Suprapubic skin (tissue), 3 donors: ENCODE data around the gene MAP2K2.
"Not testable (repeated sequence)": the region's sequence is repeated elsewhere in the genome, so short reads cannot be mapped to it uniquely, and the experiment has no call there.

Experiments used
- CTCF ChIP-seq, 2 donors: fragments of 200-600 bp in 1 of 2; fragments of 450-650 bp in 1 of 2; sonication (generic) in 1 of 2; IDR thresholded peaks; one replicate each; pipeline ENCODE4 v1.5.1; 2016 to 2019; ENCODE audit warnings: antibody characterized with exemption in 2 of 2, mild to moderate bottlenecking in 1 of 2, moderate library complexity in 1 of 2
- POLR2A ChIP-seq, 2 donors: fragments of 450-650 bp; IDR thresholded peaks; one replicate each; pipeline ENCODE4 v1.6.1; 2017; ENCODE audit warnings: antibody characterized with exemption in 2 of 2, mild to moderate bottlenecking in 2 of 2, moderate library complexity in 2 of 2

GRCh38 chr19:4129050-4129449, 5.1 kb upstream of the MAP2K2 start:
- TF ChIP-seq CTCF, POLR2A (IDR thresholded peaks at IDR 0.05): not testable (repeated sequence)
